H9 (cell line): ENCODE data around the gene PLA2R1. TPM values are rescaled to one million over a fixed set of nuclear protein-coding genes. Genes with fewer than 3 reads are reported as not detected.

Source experiments
- DNase-seq: peaks from one replicate; pipeline ENCODE4 v3.0.0-alpha.2; 2017
- H2AFZ ChIP-seq: one replicate; pipeline ENCODE4 v1.6.1; 2013; ENCODE audit warnings: mild to moderate bottlenecking, low read length, control low read depth, moderate library complexity
- H2AK5ac ChIP-seq: 2 replicates; pipeline ENCODE4 v1.6.1; 2013; ENCODE audit warnings: low read length, control low read depth, mixed read lengths; ENCODE audit not compliant: insufficient read length
- H2BK120ac ChIP-seq: one replicate; pipeline ENCODE4 v1.6.1; 2013; ENCODE audit warnings: low read depth, mild to moderate bottlenecking, low read length, control low read depth, inconsistent platforms; ENCODE audit not compliant: poor library complexity, severe bottlenecking
- H2BK12ac ChIP-seq: 2 replicates; pipeline ENCODE4 v1.6.1; 2013; ENCODE audit warnings: low read length, control low read depth, mixed read lengths, low read depth; ENCODE audit not compliant: insufficient read length
- H2BK15ac ChIP-seq: 2 replicates; pipeline ENCODE4 v1.6.1; 2013; ENCODE audit warnings: low read depth, low read length, control low read depth
- H2BK20ac ChIP-seq: one replicate; pipeline ENCODE4 v1.6.1; 2013; ENCODE audit warnings: low read depth, mild to moderate bottlenecking, low read length, control low read depth, inconsistent platforms; ENCODE audit not compliant: poor library complexity, severe bottlenecking
- H2BK5ac ChIP-seq: 2 replicates; pipeline ENCODE4 v1.6.1; 2013; ENCODE audit warnings: low read length, control low read depth, mixed read lengths; ENCODE audit not compliant: insufficient read length
- H3K14ac ChIP-seq: 2 replicates; pipeline ENCODE4 v1.6.1; 2013; ENCODE audit warnings: low read length, control low read depth; ENCODE audit not compliant: insufficient read depth
- H3K18ac ChIP-seq: 2 replicates; pipeline ENCODE4 v1.6.1; 2013; ENCODE audit warnings: low read depth, mild to moderate bottlenecking, mixed read lengths, low read length, control low read depth; ENCODE audit not compliant: insufficient read length
- H3K23ac ChIP-seq: 2 replicates; pipeline ENCODE4 v1.6.1; 2013; ENCODE audit warnings: low read length, control low read depth, mixed read lengths, low read depth; ENCODE audit not compliant: insufficient read length
- H3K23me2 ChIP-seq: 2 replicates; pipeline ENCODE4 v1.6.1; 2013; ENCODE audit warnings: low read depth, mild to moderate bottlenecking, mixed read lengths, low read length, control low read depth; ENCODE audit not compliant: insufficient read length, poor library complexity, severe bottlenecking
- H3K27ac ChIP-seq: 2 replicates; pipeline ENCODE4 v1.5.1; 2013; ENCODE audit warnings: low read length, control low read depth, mixed read lengths, low read depth; ENCODE audit not compliant: insufficient read length
- H3K27me3 ChIP-seq: 2 replicates; pipeline ENCODE4 v1.6.1; 2013; ENCODE audit warnings: low read length, control low read depth, inconsistent platforms; ENCODE audit not compliant: insufficient read depth
- H3K4ac ChIP-seq: 2 replicates; pipeline ENCODE4 v1.6.1; 2013; ENCODE audit warnings: low read depth, mild to moderate bottlenecking, control low read depth, inconsistent platforms, low read length, moderate library complexity
- H3K4me1 ChIP-seq: 2 replicates; pipeline ENCODE4 v1.6.1; 2013; ENCODE audit warnings: low read length, control low read depth, inconsistent platforms; ENCODE audit not compliant: insufficient read depth
- H3K4me2 ChIP-seq: 2 replicates; pipeline ENCODE4 v1.6.1; 2013; ENCODE audit warnings: low read length, control low read depth, mixed read lengths; ENCODE audit not compliant: insufficient read length, insufficient read depth
- H3K56ac ChIP-seq: 2 replicates; pipeline ENCODE4 v1.6.1; 2013; ENCODE audit warnings: low read depth, mild to moderate bottlenecking, mixed read lengths, low read length, control low read depth; ENCODE audit not compliant: insufficient read length
- H3K79me1 ChIP-seq: 2 replicates; pipeline ENCODE4 v1.6.1; 2013; ENCODE audit warnings: low read depth, mild to moderate bottlenecking, moderate library complexity, low read length, control low read depth, inconsistent platforms; ENCODE audit not compliant: insufficient read depth, poor library complexity, severe bottlenecking
- H3K79me2 ChIP-seq: 2 replicates; pipeline ENCODE4 v1.6.1; 2013; ENCODE audit warnings: low read length, control low read depth, inconsistent platforms; ENCODE audit not compliant: insufficient read depth
- H3K9ac ChIP-seq: 2 replicates; pipeline ENCODE4 v1.6.1; 2013; ENCODE audit warnings: low read length, control low read depth, mixed read lengths; ENCODE audit not compliant: insufficient read length; ENCODE audit errors: extremely low read depth
- H3K9me3 ChIP-seq: one replicate; pipeline ENCODE4 v1.6.1; 2013; ENCODE audit warnings: low read depth, low read length, inconsistent platforms; ENCODE audit not compliant: control insufficient read depth
- H3T11ph ChIP-seq: one replicate; pipeline ENCODE4 v1.6.1; 2013; ENCODE audit warnings: mild to moderate bottlenecking, low read length, control low read depth, inconsistent platforms
- H4K20me1 ChIP-seq: one replicate; pipeline ENCODE4 v1.6.1; 2013; ENCODE audit not compliant: control insufficient read depth, insufficient read length, insufficient read depth
- H4K5ac ChIP-seq: 2 replicates; pipeline ENCODE4 v1.6.1; 2013; ENCODE audit warnings: low read depth, mild to moderate bottlenecking, mixed read lengths, low read length, control low read depth; ENCODE audit not compliant: insufficient read length
- H4K8ac ChIP-seq: replicated peaks from 2 replicates; pipeline ENCODE4 v1.6.1; 2013; ENCODE audit warnings: low read length, control low read depth, mixed read lengths, low read depth; ENCODE audit not compliant: insufficient read length
- H4K91ac ChIP-seq: 2 replicates; pipeline ENCODE4 v1.6.1; 2013; ENCODE audit warnings: low read depth, mild to moderate bottlenecking, moderate library complexity, mixed read lengths, low read length, control low read depth; ENCODE audit not compliant: insufficient read length
- H3K27ac Mint-ChIP-seq, 3 experiments: 2 replicates in 2 of 3; 3 replicates in 1 of 3; pipeline ENCODE4 v1.8.0; 2020 to 2021; ENCODE audit warnings: mixed read lengths in 3 of 3, mild to moderate bottlenecking in 1 of 3, moderate library complexity in 1 of 3
- H3K27me3 Mint-ChIP-seq: 2 replicates; pipeline ENCODE4 v1.8.0; 2021; ENCODE audit warnings: low read depth, mild to moderate bottlenecking, moderate library complexity, mixed read lengths
- H3K36me3 Mint-ChIP-seq, 3 experiments: 2 replicates in 2 of 3; 3 replicates in 1 of 3; pipeline ENCODE4 v1.8.0; 2020 to 2021; ENCODE audit warnings: low read depth in 3 of 3, mixed read lengths in 3 of 3; ENCODE audit not compliant: insufficient read depth in 1 of 3
- H3K4me1 Mint-ChIP-seq, 2 experiments: 2 replicates each; pipeline ENCODE4 v1.8.0; 2020; ENCODE audit warnings: mixed read lengths in 2 of 2
- H3K4me3 Mint-ChIP-seq, 2 experiments: 2 replicates in 1 of 2; 3 replicates in 1 of 2; pipeline ENCODE4 v1.8.0; 2020 to 2021; ENCODE audit warnings: mild to moderate bottlenecking in 2 of 2, mixed read lengths in 2 of 2, moderate library complexity in 1 of 2
- H3K9me3 Mint-ChIP-seq, 2 experiments: 2 replicates in 1 of 2; 3 replicates in 1 of 2; pipeline ENCODE4 v1.8.0; 2020; ENCODE audit warnings: mild to moderate bottlenecking in 2 of 2, mixed read lengths in 2 of 2, moderate library complexity in 1 of 2
- total RNA-seq: library from RNA; stranded (reverse); gene quantifications from 2 replicates; pipeline ENCODE4 v1.2.1, GENCODE V29; 2021
- TF ChIP-seq, protein P1 (sequence below): fragments of 200-600 bp; sonication (generic); conservative IDR thresholded peaks from 3 replicates; pipeline ENCODE4 v1.8.0; 2021; ENCODE audit warnings: antibody characterized with exemption, mild to moderate bottlenecking

PLA2R1 gene
- total RNA-seq, 1 experiment from 2014 or later = 0.83 TPM

DNA sequence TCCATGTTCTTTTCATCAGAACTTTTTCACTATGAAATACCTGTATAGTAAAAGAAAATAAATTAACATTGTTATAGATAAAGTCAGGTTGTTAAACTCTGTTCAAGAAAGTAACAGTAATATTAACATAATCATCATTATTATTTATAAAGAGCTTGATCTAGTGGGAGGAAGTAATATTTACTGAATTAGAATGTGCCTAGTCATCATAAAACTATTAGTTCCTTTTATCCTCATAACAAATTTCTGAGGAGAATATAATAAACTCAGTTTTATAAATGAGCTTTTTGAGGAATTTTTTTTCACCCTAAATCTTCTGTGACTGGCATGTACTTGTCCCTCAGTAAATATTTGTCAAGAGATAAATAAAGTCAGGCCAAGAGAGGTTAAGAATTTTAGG is 78.4 kb downstream of the PLA2R1 start:
- no peak overlapping the region for H3K18ac ChIP-seq
- H3K27ac Mint-ChIP-seq = no peak overlapping the region
- no peaks in the 10 kb centered on the region for H3K9me3 Mint-ChIP-seq

More for the DNA sequence above, 78.4 kb downstream of the PLA2R1 start:
- TF ChIP-seq, protein P1, sequence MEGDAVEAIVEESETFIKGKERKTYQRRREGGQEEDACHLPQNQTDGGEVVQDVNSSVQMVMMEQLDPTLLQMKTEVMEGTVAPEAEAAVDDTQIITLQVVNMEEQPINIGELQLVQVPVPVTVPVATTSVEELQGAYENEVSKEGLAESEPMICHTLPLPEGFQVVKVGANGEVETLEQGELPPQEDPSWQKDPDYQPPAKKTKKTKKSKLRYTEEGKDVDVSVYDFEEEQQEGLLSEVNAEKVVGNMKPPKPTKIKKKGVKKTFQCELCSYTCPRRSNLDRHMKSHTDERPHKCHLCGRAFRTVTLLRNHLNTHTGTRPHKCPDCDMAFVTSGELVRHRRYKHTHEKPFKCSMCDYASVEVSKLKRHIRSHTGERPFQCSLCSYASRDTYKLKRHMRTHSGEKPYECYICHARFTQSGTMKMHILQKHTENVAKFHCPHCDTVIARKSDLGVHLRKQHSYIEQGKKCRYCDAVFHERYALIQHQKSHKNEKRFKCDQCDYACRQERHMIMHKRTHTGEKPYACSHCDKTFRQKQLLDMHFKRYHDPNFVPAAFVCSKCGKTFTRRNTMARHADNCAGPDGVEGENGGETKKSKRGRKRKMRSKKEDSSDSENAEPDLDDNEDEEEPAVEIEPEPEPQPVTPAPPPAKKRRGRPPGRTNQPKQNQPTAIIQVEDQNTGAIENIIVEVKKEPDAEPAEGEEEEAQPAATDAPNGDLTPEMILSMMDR = no peak
- Histone ChIP-seq H3K4me1 (peaks cover 5% of the 10 kb centered on the region), H2BK20ac (no peak overlapping the region), H3K56ac (no peak overlapping the region), H3K9me3 (no peaks in the 10 kb centered on the region), H3T11ph (no peak overlapping the region), H3K27me3 (no peaks in the 10 kb centered on the region), H2BK12ac (no peak overlapping the region), H4K5ac (no peak overlapping the region), H3K14ac (no peak overlapping the region), H2AK5ac (no peak overlapping the region), H3K27ac (no peak overlapping the region), H4K20me1 (no peaks in the 10 kb centered on the region), H3K4me2 (no peak overlapping the region), H2BK5ac (no peak overlapping the region), H4K91ac (no peak overlapping the region), H3K4ac (no peak overlapping the region), H3K23ac (no peak overlapping the region), H2BK120ac (no peak overlapping the region), H2BK15ac (no peak overlapping the region), H3K79me2 (no peaks in the 10 kb centered on the region), H3K23me2 (no peaks in the 10 kb centered on the region), H2AFZ (no peak overlapping the region), H4K8ac (no peak overlapping the region), H3K9ac (no peak overlapping the region), H3K79me1 (no peaks in the 10 kb centered on the region)
- Mint-ChIP-seq H3K27me3 (no peaks in the 10 kb centered on the region), H3K36me3 (no peaks in the 10 kb centered on the region), H3K4me3 (no peak overlapping the region), H3K4me1 (peaks cover 15 to 16% of the 10 kb centered on the region in 2 experiments)
- DNase-seq = no peak
